HL-60 (cell line): ENCODE data around the gene CTTNBP2NL.

Experiments used
- CTCF ChIP-seq: IDR thresholded peaks from one replicate; pipeline ENCODE4 v1.5.1; 2011; ENCODE audit warnings: low read length, control low read depth, inconsistent platforms; ENCODE audit not compliant: insufficient read depth
- POLR2AphosphoS5 ChIP-seq: IDR thresholded peaks from 2 replicates; pipeline ENCODE4 v1.6.1; 2012; ENCODE audit warnings: low read depth
- REST ChIP-seq: IDR thresholded peaks from 2 replicates; pipeline ENCODE4 v1.6.1; 2012; ENCODE audit warnings: low read depth; ENCODE audit not compliant: insufficient replicate concordance
- SPI1 ChIP-seq: IDR thresholded peaks from 2 replicates; pipeline ENCODE4 v1.6.1; 2012; ENCODE audit warnings: low read depth, mild to moderate bottlenecking, borderline replicate concordance

- TF ChIP-seq CTCF (no peak), POLR2AphosphoS5 (no peak), REST (no peak), SPI1 (peak; percentile 89)
Measured at GRCh38 chr1:112431038-112431437, 35.0 kb downstream of the CTTNBP2NL start.
